ENCODE results near the gene THADA.

GRCh38 chr2:43326101-43326825, 269.6 kb downstream of the THADA start:
- TF ChIP-seq, protein P1, sequence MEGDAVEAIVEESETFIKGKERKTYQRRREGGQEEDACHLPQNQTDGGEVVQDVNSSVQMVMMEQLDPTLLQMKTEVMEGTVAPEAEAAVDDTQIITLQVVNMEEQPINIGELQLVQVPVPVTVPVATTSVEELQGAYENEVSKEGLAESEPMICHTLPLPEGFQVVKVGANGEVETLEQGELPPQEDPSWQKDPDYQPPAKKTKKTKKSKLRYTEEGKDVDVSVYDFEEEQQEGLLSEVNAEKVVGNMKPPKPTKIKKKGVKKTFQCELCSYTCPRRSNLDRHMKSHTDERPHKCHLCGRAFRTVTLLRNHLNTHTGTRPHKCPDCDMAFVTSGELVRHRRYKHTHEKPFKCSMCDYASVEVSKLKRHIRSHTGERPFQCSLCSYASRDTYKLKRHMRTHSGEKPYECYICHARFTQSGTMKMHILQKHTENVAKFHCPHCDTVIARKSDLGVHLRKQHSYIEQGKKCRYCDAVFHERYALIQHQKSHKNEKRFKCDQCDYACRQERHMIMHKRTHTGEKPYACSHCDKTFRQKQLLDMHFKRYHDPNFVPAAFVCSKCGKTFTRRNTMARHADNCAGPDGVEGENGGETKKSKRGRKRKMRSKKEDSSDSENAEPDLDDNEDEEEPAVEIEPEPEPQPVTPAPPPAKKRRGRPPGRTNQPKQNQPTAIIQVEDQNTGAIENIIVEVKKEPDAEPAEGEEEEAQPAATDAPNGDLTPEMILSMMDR (IDR thresholded peaks at IDR 0.05; ENCODE audit: low read depth, low read length, poor library complexity, severe bottlenecking), result no peak
- TF ChIP-seq EZH2phosphoT487 (IDR thresholded peaks at IDR 0.05; ENCODE audit: borderline replicate concordance, low read length), result no peak

Measured in DOHH2 (cell line).